Endothelial cell of umbilical vein (primary cell): Measurements from ENCODE around the gene ELOVL6. TPM values are rescaled to one million over a fixed set of nuclear protein-coding genes. Genes with fewer than 3 reads are reported as not detected.

Source experiments
- BruUV-seq: library from RNA; stranded (reverse); fragments of 400-500 nt; replicated peaks from 2 replicates; lab custom pipeline; 2021; lab: Mats Ljungman, UMichigan
- CTCF ChIA-PET: fragments of 300-600, 350-600 bp; sonication (Branson Sonifier 250); formaldehyde crosslinking; loops from one replicate; lab custom pipeline; 2021; ENCODE audit warnings: antibody characterized with exemption, inconsistent platforms; lab: Charles Lee
- POLR2A ChIA-PET: fragments of 300-600, 350-600 bp; sonication (Branson Sonifier 250); formaldehyde crosslinking; loops from one replicate; lab custom pipeline; 2021; ENCODE audit warnings: antibody characterized with exemption, inconsistent platforms; lab: Charles Lee
- DNase-seq: peaks from one replicate; pipeline ENCODE4 v3.0.0-alpha.2; 2011; ENCODE audit warnings: low read depth, low spot score
- FAIRE-seq: peaks from 2 replicates; lab custom pipeline; 2011; peaks lifted over from hg19 to GRCh38; lab: Jason Lieb, UNC
- H2AFZ ChIP-seq: 2 replicates; pipeline ENCODE4 v1.6.0; 2012; ENCODE audit warnings: low read depth, low read length, control low read depth, inconsistent platforms
- H3K27ac ChIP-seq: 2 replicates; pipeline ENCODE4 v1.5.1; 2011; ENCODE audit warnings: low read depth, mild to moderate bottlenecking, control low read depth, low read length, moderate library complexity; ENCODE audit not compliant: insufficient read depth
- H3K27me3 ChIP-seq, 2 experiments: 2 replicates each; pipeline versions ENCODE4 v1.6.0 to v1.6.1; 2011; ENCODE audit warnings: low read length in 2 of 2, mixed read lengths in 1 of 2; ENCODE audit not compliant: control insufficient read depth in 2 of 2, insufficient read depth in 2 of 2
- H3K36me3 ChIP-seq, 2 experiments: 2 replicates in 1 of 2; 3 replicates in 1 of 2; pipeline ENCODE4 v1.5.1; 2011; ENCODE audit warnings: low read length in 2 of 2, mild to moderate bottlenecking in 1 of 2, moderate library complexity in 1 of 2; ENCODE audit not compliant: control insufficient read depth in 2 of 2, insufficient read depth in 2 of 2; ENCODE audit errors: extremely low read depth in 1 of 2
- H3K4me1 ChIP-seq: 3 replicates; pipeline ENCODE4 v1.5.1; 2011; ENCODE audit warnings: mild to moderate bottlenecking, low read length; ENCODE audit not compliant: control insufficient read depth, insufficient read depth; ENCODE audit errors: extremely low read depth
- H3K4me2 ChIP-seq: 2 replicates; pipeline ENCODE4 v1.6.1; 2011; ENCODE audit warnings: low read length, control low read depth, mixed read lengths; ENCODE audit not compliant: insufficient read depth
- H3K4me3 ChIP-seq, 3 experiments: fragments of 200-600 bp in 1 of 3; sonication (generic), shearing (Covaris generic) in 1 of 3; replicated peaks in 1 of 3; 2 replicates each; pipeline ENCODE4 v1.5.1; 2011 to 2016; ENCODE audit warnings: control low read depth in 3 of 3, low read length in 3 of 3, mild to moderate bottlenecking in 2 of 3, inconsistent platforms in 1 of 3, low read depth in 1 of 3, moderate library complexity in 1 of 3; ENCODE audit not compliant: insufficient read depth in 1 of 3
- H3K79me2 ChIP-seq: 2 replicates; pipeline ENCODE4 v1.6.0; 2012; ENCODE audit warnings: low read length, inconsistent platforms; ENCODE audit not compliant: control insufficient read depth, insufficient read depth
- H3K9ac ChIP-seq: replicated peaks from 2 replicates; pipeline ENCODE3; 2011; ENCODE audit warnings: low read length, control low read depth; ENCODE audit not compliant: insufficient read depth; ENCODE audit errors: extremely low read depth
- H3K9me1 ChIP-seq: replicated peaks from 3 replicates; pipeline ENCODE4 v1.6.0; 2011; ENCODE audit warnings: mild to moderate bottlenecking, low read length; ENCODE audit not compliant: control insufficient read depth, insufficient read depth; ENCODE audit errors: extremely low read depth
- H3K9me3 ChIP-seq: replicated peaks from 2 replicates; pipeline ENCODE4 v1.5.1; 2012; ENCODE audit warnings: low read length, inconsistent platforms; ENCODE audit not compliant: control insufficient read depth, insufficient read depth
- H4K20me1 ChIP-seq: replicated peaks from 2 replicates; pipeline ENCODE3; 2011; ENCODE audit warnings: mild to moderate bottlenecking, low read length; ENCODE audit not compliant: control insufficient read depth, insufficient read depth; ENCODE audit errors: extremely low read depth
- CTCF ChIP-seq, 2 donors: IDR thresholded peaks; 1 replicate in 1 of 2; 2 replicates in 1 of 2; pipeline ENCODE4 v1.5.1; 2011; ENCODE audit warnings: low read length in 2 of 2, mild to moderate bottlenecking in 2 of 2, moderate library complexity in 2 of 2, control low read depth in 1 of 2, inconsistent platforms in 1 of 2, low read depth in 1 of 2; ENCODE audit not compliant: insufficient read depth in 1 of 2; ENCODE audit errors: extremely low read depth in 1 of 2
- EZH2 ChIP-seq: IDR thresholded peaks from 2 replicates; pipeline ENCODE4 v1.6.1; 2012; ENCODE audit warnings: borderline replicate concordance, low read depth, mild to moderate bottlenecking, moderate library complexity, low read length, inconsistent platforms; ENCODE audit not compliant: severe bottlenecking
- FOS ChIP-seq: IDR thresholded peaks from 2 replicates; pipeline ENCODE4 v1.6.1; 2011; ENCODE audit warnings: mild to moderate bottlenecking, low read length, moderate library complexity, borderline replicate concordance; ENCODE audit not compliant: insufficient read depth
- GATA2 ChIP-seq: IDR thresholded peaks from 2 replicates; pipeline ENCODE4 v1.7.0; 2011; ENCODE audit warnings: low read depth, mild to moderate bottlenecking, moderate library complexity, mixed read lengths, low read length; ENCODE audit not compliant: insufficient read length, insufficient read depth
- JUN ChIP-seq: IDR thresholded peaks from 2 replicates; pipeline ENCODE4 v1.6.1; 2011; ENCODE audit warnings: borderline replicate concordance, low read depth; ENCODE audit not compliant: insufficient read length, insufficient read depth
- MYC ChIP-seq: IDR thresholded peaks from one replicate; pipeline ENCODE4 v1.6.1; 2011; ENCODE audit warnings: mild to moderate bottlenecking, low read depth, low read length
- POLR2A ChIP-seq: IDR thresholded peaks from 2 replicates; pipeline ENCODE4 v1.6.1; 2012; ENCODE audit warnings: low read depth, mild to moderate bottlenecking, control low read depth, low read length
- POLR2AphosphoS5 ChIP-seq: IDR thresholded peaks from 2 replicates; pipeline ENCODE4 v1.6.1; 2012; ENCODE audit warnings: low read depth, mild to moderate bottlenecking, control low read depth, low read length, moderate library complexity; ENCODE audit not compliant: insufficient read depth
- dilution Hi-C: fragments of 300-500 bp; cut with MboI; formaldehyde crosslinking; loops from one replicate; pipeline ENCODE4 v1.15.0; 2019; ENCODE audit warnings: low sequenced_read_pairs; ENCODE audit not compliant: extremely low pct_ligation_motif_present
- intact Hi-C: fragments of 100-400 bp; cut with micrococcal nuclease; formaldehyde crosslinking; loops from one replicate; pipeline ENCODE4 v1.10.0; 2022
- polyA plus RNA-seq, 4 experiments: library from polyadenylated mRNA; depleted of rRNA in 3 of 4; stranded (reverse) in 3 of 4; unstranded in 1 of 4; fragments of >200 nt; gene quantifications; 2 replicates each; pipeline versions ENCODE4 v1.2.1 to v1.2.3, GENCODE V29; 2011 to 2012; ENCODE audit warnings: missing spikeins in 1 of 4
- total RNA-seq: library from RNA; stranded (reverse); gene quantifications from 2 replicates; pipeline ENCODE4 v1.2.3, GENCODE V29; 2021
- TF ChIP-seq, protein P1 (sequence below): IDR thresholded peaks from 2 replicates; pipeline ENCODE4 v1.6.1; 2011; ENCODE audit not compliant: insufficient read depth, insufficient read length

The ELOVL6 gene
- total and polyA plus RNA-seq, 2 donors (not counting 3 experiments of a cell fraction or from before 2014, with no cell fraction given), result 6.4 to 26.1 TPM

GRCh38 chr4:110149089-110149488, 49.3 kb downstream of the ELOVL6 start:
- ChIA-PET POLR2A (no interaction called here), CTCF (no interaction called here)
- dilution Hi-C loops (no loop called here), intact Hi-C loops (no loop called here)
- Histone ChIP-seq H3K79me2 (no peaks in the 10 kb centered on the region), H3K9me3 (no peaks in the 10 kb centered on the region), H3K4me3 (no peak overlapping the region), H3K36me3 (no peaks in the 10 kb centered on the region), H3K27me3 (no peaks in the 10 kb centered on the region), H3K9ac (no peak overlapping the region), H3K27ac (no peak overlapping the region), H3K9me1 (no peaks in the 10 kb centered on the region), H3K4me1 (no peaks in the 10 kb centered on the region), H2AFZ (no peak overlapping the region), H3K4me2 (no peak overlapping the region), H4K20me1 (no peaks in the 10 kb centered on the region)
- FAIRE-seq, result no peak
- no peak for DNase-seq
- no TSS peak for BruUV-seq
- no peak for TF ChIP-seq CTCF (IDR thresholded peaks at IDR 0.05; ENCODE audit: extremely low read depth in 1 of 2, insufficient read depth in 1 of 2, low read depth in 1 of 2, low read length in 2 of 2)
- no peak for TF ChIP-seq POLR2AphosphoS5
- TF ChIP-seq, protein P1, sequence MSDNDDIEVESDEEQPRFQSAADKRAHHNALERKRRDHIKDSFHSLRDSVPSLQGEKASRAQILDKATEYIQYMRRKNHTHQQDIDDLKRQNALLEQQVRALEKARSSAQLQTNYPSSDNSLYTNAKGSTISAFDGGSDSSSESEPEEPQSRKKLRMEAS, result no peak
- TF ChIP-seq JUN, result no peak
- TF ChIP-seq MYC, result no peak
- no peak for TF ChIP-seq FOS
- TF ChIP-seq EZH2, result no peak
- no peak for TF ChIP-seq GATA2
- TF ChIP-seq POLR2A, result no peak
